HUDEP-2 (cell line): ENCODE results near the gene MEIS1.

ENCODE experiments used
- DNase-seq, 76 experiments: peaks; one replicate each; lab custom pipeline; 2025; ENCODE audit not compliant: unreplicated experiment in 76 of 76; lab: John Stamatoyannopoulos, UW

The MEIS1 gene

GRCh38 chr2:66530651-66531050 lies 95.7 kb downstream of the MEIS1 start:
- DNase-seq = no peak

- DNase-seq = no peak
These were observed 96.2 kb downstream of the MEIS1 start for GRCh38 chr2:66531155-66531554.

DNA sequence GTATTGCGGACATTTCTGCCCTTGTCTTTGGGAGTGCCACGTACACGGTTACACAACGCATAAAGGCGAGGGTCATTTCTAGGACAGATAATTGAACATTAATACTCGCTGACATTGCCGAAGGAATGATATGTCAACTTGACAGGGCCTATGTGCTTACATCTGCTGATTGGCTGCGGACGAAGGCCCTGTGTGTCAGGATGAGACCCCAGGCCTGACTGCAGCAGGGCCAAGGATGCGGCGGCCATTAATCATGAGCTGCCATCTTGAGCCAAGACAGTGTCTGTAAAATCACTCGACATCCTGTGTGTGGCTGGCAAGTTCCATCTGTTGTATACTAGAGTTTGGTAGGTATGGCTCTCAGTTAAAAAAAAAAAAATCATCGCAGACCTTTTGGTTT lies 96.6 kb downstream of the MEIS1 start:
- DNase-seq = no peak

GRCh38 chr2:66532972-66533868 lies 98.3 kb downstream of the MEIS1 start:
- DNase-seq = no peak

GRCh38 chr2:66534461-66534860 lies 99.5 kb downstream of the MEIS1 start:
- no peak for DNase-seq

DNA sequence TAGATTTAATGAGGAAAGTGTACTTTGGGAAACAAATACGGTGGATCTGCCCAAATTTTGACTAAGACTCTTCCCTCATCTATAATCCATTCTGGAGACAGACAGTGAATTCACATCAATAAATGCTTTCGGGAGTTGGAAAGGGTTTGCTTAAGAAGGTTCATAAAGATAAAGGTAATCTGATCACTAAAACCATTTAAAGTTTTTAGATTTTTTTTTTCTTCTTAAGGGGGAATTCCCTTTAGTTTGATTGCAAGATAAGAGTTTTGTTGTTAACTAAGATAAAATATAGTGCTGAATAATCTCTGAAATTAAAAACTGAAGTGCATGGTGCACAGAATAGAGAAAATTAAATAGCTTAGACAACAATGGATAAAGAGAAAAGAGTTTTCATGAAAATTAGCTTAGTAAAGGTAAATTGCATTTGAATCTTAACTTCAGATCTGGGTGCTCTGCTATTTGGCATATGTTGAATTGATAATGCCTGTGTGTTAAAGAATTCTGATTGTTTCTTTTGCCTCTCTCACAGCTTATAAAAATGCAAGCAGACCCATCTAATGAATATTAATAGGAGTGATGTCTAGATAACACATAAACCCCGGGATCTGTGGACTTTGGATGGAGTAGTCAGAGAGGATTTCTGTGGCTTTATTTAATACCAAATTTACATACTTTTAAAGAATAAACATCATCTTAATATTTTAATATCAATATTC lies 100.8 kb downstream of the MEIS1 start:
- no peak for DNase-seq

GRCh38 chr2:66536290-66536673 lies 101.4 kb downstream of the MEIS1 start:
- DNase-seq = no peak

DNA sequence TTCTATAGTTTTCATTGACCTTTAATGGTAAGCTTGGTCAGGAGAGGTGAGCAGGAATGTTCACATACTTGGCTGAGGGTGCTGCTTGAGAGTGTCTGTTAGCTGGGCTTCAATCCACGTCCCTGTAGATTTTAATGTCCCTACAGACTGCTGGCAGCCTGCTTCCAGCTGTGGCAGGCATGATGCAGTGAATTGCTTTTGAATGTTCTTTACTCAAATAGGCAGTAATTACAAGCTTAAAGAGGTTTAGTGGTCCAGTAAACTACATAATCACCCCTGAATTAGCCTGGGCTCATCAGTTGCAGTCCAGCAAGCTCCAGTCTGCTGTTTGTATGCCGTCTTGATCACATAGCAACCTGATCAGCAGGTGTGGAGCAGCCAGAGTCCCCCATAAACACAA lies 102.1 kb downstream of the MEIS1 start:
- DNase-seq = no peak

GRCh38 chr2:66538291-66538690 lies 103.4 kb downstream of the MEIS1 start:
- no peak for DNase-seq

DNA sequence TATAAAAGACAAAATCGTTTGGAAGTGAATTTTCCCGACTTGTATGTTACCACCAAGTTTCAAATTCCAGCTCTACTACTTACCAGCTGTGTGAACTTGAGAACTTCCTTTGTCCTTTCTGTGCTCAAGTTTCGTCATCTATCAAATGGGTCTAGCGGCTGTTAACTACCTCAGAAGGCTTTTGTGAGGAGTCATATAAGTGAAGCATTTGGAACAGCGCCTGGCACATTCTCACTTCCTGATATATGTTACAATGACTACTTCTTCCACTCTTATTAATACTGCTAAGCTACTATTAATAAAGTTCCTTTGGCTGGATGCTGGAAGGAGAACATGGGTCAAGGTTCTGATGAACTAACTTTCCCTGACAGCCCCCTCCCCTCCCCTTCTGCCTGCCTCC lies 104.5 kb downstream of the MEIS1 start:
- no peak for DNase-seq

GRCh38 chr2:66541646-66542045 lies 106.7 kb downstream of the MEIS1 start:
- no peak for DNase-seq

DNA sequence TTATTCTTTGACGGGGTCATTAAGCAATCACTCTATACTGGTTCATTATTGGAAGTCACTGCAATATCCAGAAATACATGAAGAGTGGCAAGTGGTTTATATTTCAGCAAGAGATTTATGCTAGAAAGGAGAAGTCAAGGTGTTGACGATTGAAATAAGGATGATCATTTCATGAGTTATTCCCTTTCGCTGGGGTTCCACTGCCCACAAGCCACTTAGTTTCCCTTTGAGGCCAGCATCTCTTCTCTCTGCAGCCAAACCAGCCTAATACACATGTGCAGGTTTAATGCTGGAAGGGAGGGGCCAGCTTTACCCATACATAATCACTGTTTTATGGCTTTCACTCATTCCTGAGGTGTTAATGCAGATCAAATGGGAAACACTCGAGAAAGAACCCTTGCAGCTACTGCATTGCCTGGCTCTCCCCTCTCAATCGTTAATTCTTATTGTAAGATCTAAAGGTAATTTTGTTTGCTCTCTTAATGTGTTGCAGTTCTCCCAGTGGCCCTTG lies 108.4 kb downstream of the MEIS1 start:
- no peak for DNase-seq

GRCh38 chr2:66544258-66544657 lies 109.3 kb downstream of the MEIS1 start:
- no peak for DNase-seq

DNA sequence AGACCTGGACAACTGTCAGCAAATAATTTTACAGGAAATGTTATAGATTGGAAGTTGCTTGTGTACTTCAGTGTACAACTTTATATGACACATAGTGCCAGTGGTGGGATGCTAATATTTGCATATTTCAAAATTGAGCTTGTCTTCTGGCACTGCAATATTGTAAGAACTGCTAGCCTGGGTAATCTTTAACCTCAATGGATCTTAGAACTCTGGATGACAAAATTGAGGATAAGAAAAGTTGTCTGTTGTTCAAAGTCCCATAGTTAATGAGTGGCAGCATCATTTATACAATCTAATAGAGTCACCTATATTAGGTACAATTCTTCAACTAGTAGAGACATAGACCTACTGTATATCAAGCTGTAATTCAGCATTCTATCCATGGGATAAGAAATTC lies 110.3 kb downstream of the MEIS1 start:
- no peak for DNase-seq

DNA sequence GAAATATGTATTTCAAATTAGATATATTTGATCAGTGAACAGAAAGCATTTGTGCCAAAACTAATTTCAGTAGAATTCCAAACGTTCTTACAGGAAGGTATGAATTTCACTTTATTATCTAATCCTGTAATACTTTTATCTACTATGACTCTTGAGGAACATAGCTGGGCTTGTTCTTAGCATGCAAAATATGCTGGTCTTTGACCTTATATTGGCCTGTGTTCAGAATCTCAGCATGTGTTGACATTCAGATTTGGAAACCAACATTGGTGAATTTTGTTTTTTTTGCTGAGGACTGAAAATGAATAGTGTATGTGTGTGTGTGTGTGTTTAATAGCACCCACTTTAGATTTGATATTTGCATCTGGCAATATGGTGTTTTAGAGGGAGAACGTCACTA lies 112.2 kb downstream of the MEIS1 start:
- no peak for DNase-seq

DNA sequence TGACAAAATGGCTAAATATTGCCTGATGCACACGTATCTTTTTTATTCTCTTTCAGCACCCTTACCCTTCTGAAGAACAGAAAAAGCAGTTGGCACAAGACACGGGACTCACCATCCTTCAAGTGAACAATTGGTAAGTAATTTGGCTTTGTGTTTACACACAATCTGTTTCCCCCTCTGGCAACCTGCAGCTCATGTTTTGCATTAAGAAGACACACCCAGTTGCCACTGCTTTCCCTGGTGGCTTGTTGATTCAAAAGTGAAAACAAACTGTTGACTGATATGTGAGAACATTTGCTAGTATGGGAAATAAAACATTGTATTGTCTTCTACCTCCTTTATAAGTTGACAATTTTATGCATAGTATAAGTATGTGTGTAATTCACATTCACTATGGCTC lies 113.0 kb downstream of the MEIS1 start:
- DNase-seq = no peak

GRCh38 chr2:66548422-66548821 lies 113.5 kb downstream of the MEIS1 start:
- no peak for DNase-seq

DNA sequence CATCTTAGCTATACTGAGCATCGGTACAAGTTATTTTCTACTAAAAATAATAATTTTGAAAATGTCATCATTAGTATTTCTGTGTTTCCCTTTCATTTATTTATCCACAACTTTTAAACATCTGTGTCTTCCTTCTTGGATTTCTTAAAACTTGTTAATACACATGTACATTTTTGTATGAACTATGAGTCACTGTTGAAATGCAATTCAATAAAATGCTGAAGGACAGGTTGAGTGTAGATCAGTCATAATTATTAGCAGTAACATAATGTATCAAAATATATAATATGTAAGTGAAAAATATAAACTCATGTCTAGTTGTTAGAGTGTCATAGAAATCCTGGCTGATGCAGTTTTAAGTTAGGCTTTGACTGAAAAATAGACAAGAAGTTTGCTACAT lies 115.9 kb downstream of the MEIS1 start:
- no peak for DNase-seq

- DNase-seq = no peak
These were observed 118.4 kb downstream of the MEIS1 start for GRCh38 chr2:66553370-66553769.

GRCh38 chr2:66555091-66555490 lies 120.2 kb downstream of the MEIS1 start:
- no peak for DNase-seq

DNA sequence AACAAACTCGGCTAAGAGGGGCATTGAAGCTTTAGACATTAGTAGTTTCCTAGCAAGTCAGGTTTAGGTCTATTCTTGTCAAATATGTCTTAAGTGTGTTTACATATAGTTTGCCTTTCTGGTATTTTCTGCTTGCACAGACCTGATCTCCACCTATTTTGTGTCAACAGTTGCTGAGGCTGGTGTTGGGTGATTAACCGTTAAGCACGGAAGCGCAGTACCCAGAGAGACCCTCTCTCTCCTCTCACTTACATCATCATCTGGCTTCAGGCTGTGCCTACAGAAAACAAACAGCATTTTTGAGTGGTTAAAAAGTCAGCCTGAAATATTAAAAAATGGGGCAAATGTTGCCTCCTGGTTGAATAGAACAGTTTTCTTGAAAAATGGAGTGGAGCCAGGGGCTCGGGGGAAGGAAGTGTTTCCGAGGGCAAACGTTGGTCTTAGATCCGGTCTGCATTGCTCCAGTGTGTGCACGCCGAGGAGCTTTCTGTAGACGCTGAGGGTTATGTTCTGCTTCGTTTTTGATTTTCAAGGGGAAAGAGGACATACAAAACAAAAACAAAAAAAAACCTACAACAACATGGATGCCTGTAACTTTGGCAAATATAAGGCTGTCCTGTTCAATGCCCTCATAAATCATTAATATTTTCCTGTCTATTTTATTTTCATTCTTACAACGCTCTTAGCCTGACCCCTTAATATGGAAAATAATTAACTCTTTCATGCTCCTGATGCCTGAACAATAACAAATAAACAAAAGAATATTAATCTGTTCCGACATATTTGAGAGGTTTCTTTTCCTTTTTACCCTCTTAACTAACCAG lies 120.8 kb downstream of the MEIS1 start:
- no peak for DNase-seq
